ENCODE results near the gene KRT82. TPM values are rescaled to one million over a fixed set of nuclear protein-coding genes. Genes with fewer than 3 reads are reported as not detected.

The KRT82 gene
- total and polyA plus RNA-seq, 2 of the 8 experiments (the other 6 are each of a cell fraction or from before 2014, with no cell fraction given), result not detected

- TF ChIP-seq RNF2 (IDR thresholded peaks at IDR 0.05; ENCODE audit: borderline replicate concordance, low read depth, low read length, missing control alignments, poor library complexity, severe bottlenecking) (no peak), CEBPB (IDR thresholded peaks at IDR 0.05; ENCODE audit: low read depth, low read length) (no peak), GABPA (IDR thresholded peaks at IDR 0.05; ENCODE audit: borderline replicate concordance, insufficient read depth, low read length) (no peak), RBBP5 (IDR thresholded peaks at IDR 0.05; ENCODE audit: borderline replicate concordance, low read depth, low read length) (no peak)
Observed at GRCh38 chr12:52347016-52347415, 59.1 kb downstream of the KRT82 start (continued).
